ENCODE measurements around the gene POLA1. TPM values are rescaled to one million over a fixed set of nuclear protein-coding genes. Genes with fewer than 3 reads are reported as not detected.

POLA1 gene
- total RNA-seq, 1 donor from 2014 or later, result 8.7 TPM

DNA sequence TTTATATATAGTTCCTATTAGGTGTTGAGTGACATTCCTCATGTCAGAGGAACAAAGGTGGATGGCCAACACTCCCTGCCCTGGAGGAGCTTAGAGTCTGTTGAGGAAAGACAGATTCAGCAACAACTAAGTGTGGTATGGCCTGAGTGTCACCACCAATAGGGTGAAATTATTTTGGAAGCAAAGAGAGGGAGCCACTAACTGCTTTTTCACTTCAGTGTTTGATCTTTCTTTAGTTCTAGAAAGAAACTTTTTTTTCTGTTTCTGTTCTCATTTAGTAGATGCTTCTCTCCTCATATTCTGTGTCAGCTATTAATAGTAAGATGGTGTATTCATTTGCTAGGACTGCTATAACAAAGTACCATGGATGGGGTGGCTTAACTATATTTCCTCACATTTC lies 240.6 kb downstream of the POLA1 start:
- no peak for DNase-seq (ENCODE audit: low spot score)
- intact Hi-C loops (cut with DNase I), result no loop called here

DNA sequence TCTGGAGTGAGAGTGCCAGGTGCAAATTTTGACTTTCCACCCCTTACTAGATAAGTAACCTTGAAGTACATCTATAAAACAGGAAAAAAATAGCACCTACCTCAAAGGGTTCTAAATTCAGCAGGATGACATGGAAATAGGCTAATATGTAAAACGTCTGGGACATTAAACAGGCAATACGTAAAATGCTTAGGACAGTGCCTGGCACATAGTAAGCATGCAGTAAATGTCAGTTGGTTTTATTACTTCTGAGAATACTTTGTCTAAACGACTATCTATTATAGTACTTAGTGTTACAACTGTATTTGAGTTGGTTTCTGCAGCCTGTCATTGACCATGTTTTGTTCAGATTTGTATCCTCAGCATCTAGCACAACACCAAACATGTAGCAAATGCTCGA lies 251.3 kb downstream of the POLA1 start:
- intact Hi-C loops (cut with DNase I), result no loop called here
- no peak for DNase-seq (ENCODE audit: low spot score)

- DNase-seq (ENCODE audit: low spot score), result no peak
- intact Hi-C loops (cut with DNase I), result no loop called here
Measured at GRCh38 chrX:24946369-24946768, 252.7 kb downstream of the POLA1 start.

DNA sequence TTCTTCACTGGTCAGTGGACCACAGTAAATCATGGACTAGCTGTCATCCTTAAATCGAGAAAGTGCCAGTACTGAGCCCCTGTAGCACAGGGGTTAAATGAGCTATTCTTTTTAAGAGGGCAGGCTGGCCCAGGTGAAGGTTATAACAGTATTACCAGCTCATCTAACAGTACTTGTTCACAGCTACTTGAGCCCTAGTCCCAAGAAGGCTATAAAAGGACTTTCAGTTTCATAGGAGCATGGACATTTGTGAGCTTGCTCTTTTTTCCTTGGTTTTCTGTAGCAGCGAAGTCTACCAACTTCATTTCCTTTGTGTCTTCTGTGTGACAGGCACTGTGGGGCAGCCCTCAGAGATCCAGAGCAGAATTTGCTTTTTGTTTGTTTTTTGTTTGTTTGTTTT lies 261.0 kb downstream of the POLA1 start:
- DNase-seq (ENCODE audit: low spot score), result no peak

GRCh38 chrX:24955372-24955930 lies 261.7 kb downstream of the POLA1 start:
- intact Hi-C loops (cut with DNase I), result no loop called here
- no peak for DNase-seq (ENCODE audit: low spot score)

More for the DNA sequence above, 261.0 kb downstream of the POLA1 start:
- intact Hi-C loops (cut with DNase I), result no loop called here

- intact Hi-C loops (cut with DNase I), result no loop called here
- DNase-seq (ENCODE audit: low spot score), result no peak
Measured at GRCh38 chrX:24956828-24957227, 263.1 kb downstream of the POLA1 start.

DNA sequence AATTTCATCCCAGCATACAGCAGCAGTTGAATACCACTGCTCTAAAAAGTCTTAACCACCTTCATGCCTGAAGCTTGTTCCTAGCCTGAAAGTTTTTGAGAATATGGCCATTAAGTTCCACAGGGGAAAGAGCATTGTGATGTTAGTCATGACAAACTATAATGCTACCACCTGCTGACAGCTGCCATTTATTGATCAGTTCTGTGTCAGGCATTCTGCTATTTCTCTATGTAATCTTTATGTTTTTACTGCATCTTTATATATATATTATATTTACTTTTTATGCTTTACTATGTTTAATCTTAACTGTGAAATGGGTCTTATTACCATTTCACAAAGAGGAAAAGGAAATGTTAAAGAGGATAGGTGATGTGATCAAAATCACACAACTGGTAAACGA lies 268.1 kb downstream of the POLA1 start:
- no peak for DNase-seq (ENCODE audit: low spot score)
- intact Hi-C loops (cut with DNase I), result no loop called here

- no peak for DNase-seq (ENCODE audit: low spot score)
- intact Hi-C loops (cut with DNase I), result no loop called here
Measured at GRCh38 chrX:24963823-24964222, 270.1 kb downstream of the POLA1 start.

DNA sequence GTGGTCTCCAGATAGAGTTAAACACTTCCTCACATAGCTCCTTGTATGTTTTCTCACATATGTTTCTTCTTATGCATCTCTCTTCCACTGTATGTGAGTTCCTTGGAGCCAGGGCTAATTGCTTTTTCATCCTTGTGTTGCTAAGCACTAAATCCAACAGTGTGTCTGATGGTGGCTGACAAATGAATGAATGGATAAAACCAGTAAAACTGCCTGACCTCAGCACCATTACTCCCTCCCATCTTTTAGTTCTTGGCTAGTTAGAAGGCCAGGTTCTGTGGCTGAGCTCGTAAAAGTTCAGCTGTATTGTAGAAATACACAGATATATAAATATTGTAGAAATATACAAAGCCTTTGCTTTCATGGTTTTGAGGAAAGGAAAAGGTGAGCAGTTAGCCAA lies 271.7 kb downstream of the POLA1 start:
- intact Hi-C loops (cut with DNase I), result no loop called here
- no peak for DNase-seq (ENCODE audit: low spot score)

GRCh38 chrX:24969812-24970211 lies 276.1 kb downstream of the POLA1 start:
- intact Hi-C loops (cut with DNase I), result no loop called here
- DNase-seq (ENCODE audit: low spot score), result no peak

GRCh38 chrX:24979081-24979480 lies 285.4 kb downstream of the POLA1 start:
- DNase-seq (ENCODE audit: low spot score), result no peak
- intact Hi-C loops (cut with DNase I), result no loop called here

- no peak for DNase-seq (ENCODE audit: low spot score)
- intact Hi-C loops (cut with DNase I), result no loop called here
Measured at GRCh38 chrX:24981030-24981429, 287.3 kb downstream of the POLA1 start.

GRCh38 chrX:24982306-24982965 lies 288.7 kb downstream of the POLA1 start:
- intact Hi-C loops (cut with DNase I), result no loop called here
- no peak for DNase-seq (ENCODE audit: low spot score)

DNA sequence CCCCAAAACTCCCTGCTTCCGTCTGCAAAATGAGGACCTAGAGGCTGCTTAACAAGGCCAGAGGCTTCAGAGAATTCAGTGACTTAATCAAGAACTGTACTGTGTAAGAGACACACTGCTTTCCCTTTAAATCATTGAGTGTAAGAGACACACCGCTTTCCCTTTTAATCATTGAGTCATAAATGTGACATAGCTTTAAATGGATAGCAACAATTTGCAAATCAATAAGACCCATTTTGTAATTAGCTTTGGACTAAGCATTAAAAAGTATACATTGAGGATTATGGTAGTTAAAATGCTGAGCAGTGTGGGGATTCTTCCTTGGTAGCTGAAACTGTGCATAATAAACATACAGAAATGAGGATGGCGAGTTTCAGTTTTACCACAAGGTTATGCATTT lies 290.2 kb downstream of the POLA1 start:
- intact Hi-C loops (cut with DNase I), result no loop called here
- DNase-seq (ENCODE audit: low spot score), result no peak

GRCh38 chrX:24985120-24985519 lies 291.4 kb downstream of the POLA1 start:
- intact Hi-C loops (cut with DNase I), result no loop called here
- no peak for DNase-seq (ENCODE audit: low spot score)

- no peak for DNase-seq (ENCODE audit: low spot score)
- intact Hi-C loops (cut with DNase I), result no loop called here
Measured at GRCh38 chrX:24987731-24988130, 294.0 kb downstream of the POLA1 start.

GRCh38 chrX:24988314-24988713 lies 294.6 kb downstream of the POLA1 start:
- DNase-seq (ENCODE audit: low spot score), result no peak
- intact Hi-C loops (cut with DNase I), result no loop called here

GRCh38 chrX:24990535-24990934 lies 296.8 kb downstream of the POLA1 start:
- intact Hi-C loops (cut with DNase I), result no loop called here

GRCh38 chrX:24993879-24994278 lies 300.2 kb downstream of the POLA1 start:
- intact Hi-C loops (cut with DNase I), result no loop called here
- no peak for DNase-seq (ENCODE audit: low spot score)

More at GRCh38 chrX:24990535-24990934, 296.8 kb downstream of the POLA1 start:
- no peak for DNase-seq (ENCODE audit: low spot score)

- intact Hi-C loops (cut with DNase I), result no loop called here
- no peak for DNase-seq (ENCODE audit: low spot score)
Measured at GRCh38 chrX:24996096-24996709, 302.5 kb downstream of the POLA1 start.

DNA sequence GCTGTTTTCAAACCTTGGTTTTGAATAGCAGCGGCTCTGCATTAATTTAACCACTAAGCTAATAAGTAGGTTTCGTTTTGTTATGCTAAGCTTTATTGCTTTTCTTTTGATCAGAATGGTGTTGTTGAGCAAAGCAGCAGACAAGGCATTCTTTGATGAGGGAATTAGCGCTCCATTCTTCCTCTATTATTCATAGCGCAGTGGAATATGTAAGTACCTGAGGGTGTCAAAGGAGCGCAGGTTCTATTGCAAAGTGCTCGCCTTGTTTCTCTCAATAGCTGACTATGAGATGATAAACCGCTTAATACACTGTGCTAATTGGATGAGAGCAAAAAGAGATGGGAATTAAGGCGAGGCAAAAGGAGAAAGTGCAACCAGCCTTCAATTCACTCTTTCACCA lies 305.8 kb downstream of the POLA1 start:
- intact Hi-C loops (cut with DNase I), result no loop called here
- no peak for DNase-seq (ENCODE audit: low spot score)

Data from cardiac septum (tissue), 1 donor.